ENCODE results near the gene RDH14.
A peak's percentile ranks its signal among the peaks of the same experiment; 100 is the strongest.

Gene RDH14

DNA sequence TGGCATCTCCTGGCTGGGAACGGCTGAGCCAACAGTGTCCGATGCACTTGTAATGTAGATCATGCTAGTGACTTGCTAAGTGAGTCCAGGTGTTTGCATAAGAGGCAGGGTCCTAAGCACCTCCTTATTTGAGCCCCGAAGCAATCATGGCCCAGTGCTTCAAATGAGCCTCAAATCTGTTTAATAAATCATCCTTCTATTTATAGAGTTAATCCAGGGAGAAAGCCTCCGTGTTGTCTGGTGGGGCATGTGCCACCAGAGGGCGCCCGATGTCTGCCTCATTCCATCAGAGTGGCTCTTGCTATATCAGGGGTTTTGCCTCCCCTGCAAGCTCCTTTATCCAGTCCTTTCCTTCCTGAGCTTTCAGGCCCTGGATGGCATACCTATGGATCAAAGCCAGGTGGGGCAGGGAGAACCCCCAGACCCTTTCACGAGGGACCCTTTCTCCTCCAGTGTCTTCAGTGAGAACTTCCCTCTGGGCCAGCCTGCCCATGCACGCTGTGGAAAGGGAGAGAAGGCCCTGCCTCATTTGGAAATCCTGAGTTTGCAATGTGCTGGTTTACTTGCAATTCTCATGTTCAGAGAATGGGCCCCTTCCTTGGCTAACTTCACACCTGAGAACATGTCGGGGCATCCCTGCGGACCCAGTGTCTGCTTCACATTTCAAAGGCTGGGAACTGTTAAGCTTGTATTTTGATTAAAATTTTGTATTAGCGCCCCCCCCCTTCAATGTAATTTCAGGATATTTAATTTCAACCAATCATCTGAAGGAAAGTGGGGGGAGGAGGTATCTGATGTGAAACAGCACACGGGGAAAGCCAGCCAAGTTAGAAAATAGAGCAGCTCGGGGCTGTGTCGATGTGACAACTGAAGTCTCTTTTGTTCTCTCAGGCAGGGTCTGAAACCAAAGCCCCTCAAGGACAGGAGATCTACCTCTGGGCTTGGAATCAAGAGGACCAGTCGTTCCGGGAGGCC lies 39.7 kb downstream of the RDH14 start:
- ATAC-seq (peak; percentile 82), DNase-seq (peak; percentile 78)

DNA sequence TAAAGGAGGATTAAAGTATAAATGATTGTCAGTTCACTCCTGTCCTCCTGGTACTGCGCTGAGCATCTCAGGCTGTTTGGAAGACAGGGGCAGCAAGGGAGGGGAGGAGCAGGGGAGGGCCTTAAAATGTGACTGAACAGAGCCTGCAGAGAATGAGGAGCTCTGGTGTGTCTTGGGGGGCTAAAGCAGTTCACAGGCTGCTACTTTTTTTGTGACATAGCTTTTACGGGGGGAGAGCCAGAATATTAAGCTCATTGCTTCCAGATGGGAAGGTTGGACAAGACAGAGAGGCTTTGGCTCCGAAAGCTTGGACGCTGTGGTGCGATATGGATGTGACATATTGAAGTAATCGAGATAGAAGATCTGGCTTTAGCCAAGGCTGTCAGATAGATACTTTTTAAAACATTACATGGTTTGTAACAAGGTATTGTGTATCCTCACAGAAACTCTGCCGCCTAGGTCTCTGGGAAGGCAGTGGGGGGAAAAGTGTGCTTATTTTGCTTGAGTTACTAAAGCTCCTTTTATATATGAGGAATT lies 40.5 kb downstream of the RDH14 start:
- no peak for ATAC-seq
- no peak for DNase-seq

DNA sequence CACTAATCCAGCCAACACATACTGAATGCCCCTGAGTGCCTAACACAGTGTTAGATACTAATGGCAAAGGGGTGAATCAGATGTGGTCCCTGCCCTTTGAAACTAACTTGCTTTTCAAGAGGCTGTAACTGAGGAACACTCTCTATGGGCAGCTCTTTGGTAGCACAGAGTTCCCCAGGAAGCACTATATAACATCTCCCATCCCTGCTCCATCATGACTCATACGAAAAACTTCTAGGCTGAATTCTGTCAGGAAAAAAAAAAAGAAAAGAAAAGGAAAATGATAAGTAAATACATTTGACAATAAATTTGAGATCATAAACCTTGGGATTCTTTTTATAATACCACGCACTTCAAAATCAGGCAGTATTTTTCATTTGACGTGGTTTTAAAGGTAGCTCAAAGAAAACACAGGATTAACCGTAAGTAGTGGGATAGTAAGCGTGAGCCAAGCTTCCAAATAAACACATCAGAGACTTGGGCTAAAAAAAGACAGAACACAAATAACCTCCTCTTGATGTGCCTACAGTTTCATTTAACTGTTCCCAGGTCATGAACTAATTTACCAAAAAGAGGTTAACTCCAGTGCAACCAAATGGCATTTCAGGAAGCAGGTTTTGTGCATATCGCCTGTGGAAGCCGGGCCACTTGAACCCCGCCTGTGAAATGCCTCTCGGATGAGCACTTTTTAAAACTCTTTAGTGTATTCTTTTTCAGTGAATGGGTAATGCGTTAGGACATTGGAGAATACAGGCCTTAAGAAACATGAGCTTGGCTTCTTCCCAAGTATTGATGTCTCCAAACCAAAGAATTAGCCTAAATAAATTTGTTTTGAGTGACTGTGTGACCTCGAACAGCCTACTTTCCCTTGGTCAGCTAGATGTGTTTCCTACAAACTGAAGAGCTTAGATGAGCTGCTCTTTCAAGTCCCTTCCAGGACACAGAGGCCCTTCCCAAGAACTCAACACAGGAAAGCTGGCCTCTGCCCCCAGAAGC lies 42.0 kb downstream of the RDH14 start:
- DNase-seq: no peak
- ATAC-seq: no peak

DNA sequence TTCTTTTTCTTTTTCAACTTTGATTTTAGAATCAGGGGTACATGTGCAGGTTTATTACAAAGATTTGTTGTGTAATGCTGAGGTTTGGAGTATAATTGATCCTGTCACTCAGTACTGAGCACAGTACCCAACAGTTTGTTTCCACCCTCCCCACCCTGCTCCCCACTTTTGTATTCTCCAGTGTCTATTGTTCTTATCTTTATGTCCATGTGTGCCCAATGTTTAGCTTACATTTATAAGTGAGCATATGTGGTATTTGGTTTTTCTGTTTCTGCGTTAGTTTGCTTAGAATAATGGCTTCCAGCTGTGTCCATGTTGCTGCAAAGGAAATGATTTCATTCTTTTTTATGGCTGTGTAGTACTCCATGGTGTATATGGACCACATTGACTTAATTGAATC lies 43.1 kb downstream of the RDH14 start:
- ATAC-seq: no peak

DNA sequence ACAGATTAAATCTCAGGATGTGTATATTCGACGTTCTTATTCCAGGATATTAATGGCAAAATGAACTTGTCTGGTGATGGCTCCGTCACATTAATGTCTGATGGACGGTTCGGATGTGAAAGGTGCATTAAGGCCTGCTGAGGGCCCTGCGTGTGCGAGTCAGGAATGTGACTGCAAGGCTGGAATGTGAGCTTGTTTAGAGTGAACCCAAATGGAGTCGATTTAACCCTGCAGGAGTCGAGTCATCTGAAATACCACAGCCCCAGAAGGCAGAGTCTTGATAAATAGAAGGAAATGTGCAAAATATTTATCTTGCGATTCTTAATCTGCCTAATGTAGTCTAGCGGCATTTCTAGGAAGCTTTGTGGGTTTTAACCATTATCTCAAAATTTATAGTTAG lies 44.3 kb downstream of the RDH14 start:
- ATAC-seq (no peak), DNase-seq (no peak)

More for the DNA sequence above, 43.1 kb downstream of the RDH14 start:
- no peak for DNase-seq

DNA sequence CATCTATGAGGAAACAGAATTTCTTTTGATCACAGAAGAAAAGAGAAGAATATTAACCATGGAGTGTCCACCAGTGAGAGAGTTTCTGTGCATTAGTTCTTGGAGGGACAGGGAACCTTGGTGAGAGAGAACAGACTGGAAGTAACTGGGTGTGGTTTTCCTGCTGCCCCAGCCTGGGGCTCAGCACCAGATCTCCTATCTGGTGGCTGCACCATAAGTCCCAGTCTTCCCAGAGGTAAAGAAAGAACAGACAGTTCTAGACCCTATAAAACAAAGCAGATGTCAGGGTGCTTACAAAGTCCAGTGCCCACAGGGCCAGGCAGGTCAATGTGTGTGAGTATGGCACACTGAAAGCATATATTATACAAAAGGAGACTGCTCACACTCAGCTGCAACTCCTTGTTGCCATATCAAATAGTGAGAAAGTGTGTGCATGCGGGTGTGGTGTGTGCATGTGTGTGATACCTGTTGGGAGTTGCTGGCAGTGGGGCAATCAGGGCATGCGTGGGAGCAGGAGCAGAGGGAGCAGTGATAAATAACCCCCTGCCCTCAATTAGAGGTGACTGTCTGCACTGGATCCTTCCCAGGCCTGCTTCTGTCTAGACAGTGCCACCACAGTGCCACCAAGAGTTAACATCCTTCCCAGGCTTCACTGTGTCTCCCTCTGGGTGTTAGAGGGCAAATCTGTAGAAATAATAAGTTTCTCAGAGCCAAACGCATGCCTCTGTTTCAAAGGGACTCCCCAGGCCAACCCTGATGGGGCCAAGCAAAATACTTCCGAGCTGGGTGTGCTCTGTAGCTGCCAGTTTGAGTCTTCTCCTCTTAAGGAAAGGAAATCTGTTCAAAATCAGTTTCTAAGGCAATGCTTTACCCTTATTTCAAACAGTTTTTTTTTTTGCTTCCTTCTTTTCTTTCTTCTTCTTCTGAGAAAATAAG lies 45.7 kb downstream of the RDH14 start:
- DNase-seq: no peak
- ATAC-seq: no peak

DNA sequence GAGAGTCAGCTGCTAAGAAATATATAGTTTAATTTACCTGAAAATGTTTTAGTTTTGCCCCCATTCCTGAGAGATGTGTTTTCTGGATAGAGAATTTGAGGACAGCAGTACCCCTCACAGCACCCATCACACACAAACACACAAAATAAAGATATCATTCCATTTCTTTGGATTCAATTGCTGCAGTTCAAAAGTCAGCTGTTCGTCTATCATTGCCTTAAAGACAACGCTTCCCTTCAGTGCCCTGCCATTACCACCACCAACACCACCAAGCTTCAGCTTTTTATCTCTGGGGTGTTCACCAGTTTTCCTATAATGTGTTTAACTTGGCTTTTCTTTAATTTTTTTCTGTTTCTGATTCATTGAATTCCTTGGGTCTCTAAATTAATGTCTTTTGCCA lies 49.7 kb downstream of the RDH14 start:
- ATAC-seq (no peak), DNase-seq (no peak)

DNA sequence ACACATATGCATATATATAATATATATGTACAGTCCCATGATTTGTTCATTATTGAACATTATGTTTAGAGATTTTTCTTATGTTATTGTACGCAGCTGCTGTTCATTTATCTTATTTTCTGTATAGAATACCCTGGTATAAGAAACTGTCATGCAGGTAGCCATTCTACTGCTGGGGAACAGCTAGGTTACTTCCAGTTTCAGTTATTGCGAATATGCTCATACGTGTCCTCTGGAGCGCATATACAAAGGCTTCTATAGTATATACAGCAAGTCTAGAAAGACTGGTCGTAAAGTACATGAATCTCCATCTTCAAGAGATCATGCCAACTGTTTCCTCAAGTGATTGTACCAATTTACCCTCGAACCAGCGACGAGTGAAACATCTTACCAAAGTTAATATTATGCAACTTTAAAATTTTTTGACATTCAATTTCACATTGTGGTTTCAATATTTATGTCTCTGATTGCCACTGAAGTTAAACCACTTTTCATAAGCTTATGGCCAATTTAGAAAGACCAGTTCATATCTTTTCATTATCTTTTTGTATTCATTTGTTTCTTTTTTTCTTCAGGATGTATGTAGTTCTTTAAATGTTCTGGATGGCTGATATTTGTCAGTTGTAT lies 53.5 kb downstream of the RDH14 start:
- no peak for ATAC-seq
- no peak for DNase-seq

DNA sequence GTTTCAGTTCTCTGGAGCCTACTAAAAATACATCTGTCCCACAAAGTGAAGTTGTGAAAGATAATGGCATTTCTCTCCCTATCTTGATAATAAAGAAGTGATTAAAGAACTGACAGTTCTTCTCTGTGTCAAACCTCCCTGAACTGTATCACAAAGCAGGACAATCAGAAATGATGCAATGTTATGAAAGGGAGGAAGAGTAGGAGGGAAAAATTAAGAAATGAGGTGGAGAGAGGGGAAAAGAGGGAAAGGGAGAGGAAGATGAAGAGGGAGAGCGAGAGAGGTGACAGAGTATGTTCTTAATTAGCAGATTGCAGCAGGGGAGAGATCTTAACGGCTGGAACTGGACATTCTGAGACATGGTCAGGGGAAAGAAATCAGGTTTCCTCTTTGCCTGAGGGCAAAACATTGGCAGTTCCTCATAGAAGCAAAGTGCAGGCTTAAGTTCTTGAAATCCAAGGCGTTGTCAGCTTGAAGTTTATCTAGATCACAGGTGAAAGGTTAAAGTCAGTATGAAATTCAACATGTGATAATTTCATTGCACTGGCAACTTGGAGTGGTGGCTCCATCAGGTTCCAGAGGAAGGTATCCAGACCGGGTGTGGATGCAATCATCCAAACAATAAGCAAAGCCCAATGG lies 54.6 kb downstream of the RDH14 start:
- DNase-seq (no peak), ATAC-seq (no peak)

Data from stimulated activated naive CD8-positive, alpha-beta T cell treated with anti-CD3 and anti-CD28 coated beads, Interleukin-15, Interleukin-2, amounts not matched to agents 100 U/mL and 50 U/mL, for 24 hours (primary cell).